Nephron progenitor cell (in vitro differentiated cells): ENCODE measurements around the gene MMP14.

Experiments
- DNase-seq: peaks from one replicate; pipeline ENCODE4 v3.0.0; 2021
- H3K27ac Mint-ChIP-seq: 2 replicates; pipeline ENCODE4 v1.8.0; 2021; ENCODE audit warnings: mild to moderate bottlenecking, moderate library complexity, mixed read lengths
- H3K27me3 Mint-ChIP-seq: 2 replicates; pipeline ENCODE4 v1.8.0; 2021; ENCODE audit warnings: mild to moderate bottlenecking, low read depth, mixed read lengths; ENCODE audit not compliant: poor library complexity
- H3K36me3 Mint-ChIP-seq: 2 replicates; pipeline ENCODE4 v1.8.0; 2021; ENCODE audit warnings: low read depth, mixed read lengths
- H3K4me1 Mint-ChIP-seq: 2 replicates; pipeline ENCODE4 v1.8.0; 2021; ENCODE audit warnings: mixed read lengths
- H3K4me3 Mint-ChIP-seq: 2 replicates; pipeline ENCODE4 v1.8.0; 2021; ENCODE audit warnings: mild to moderate bottlenecking, moderate library complexity, mixed read lengths
- H3K9me3 Mint-ChIP-seq: 2 replicates; pipeline ENCODE4 v1.8.0; 2021; ENCODE audit warnings: mild to moderate bottlenecking, moderate library complexity, mixed read lengths
- CTCF ChIP-seq: fragments of 200-600 bp; sonication (generic); IDR thresholded peaks from 2 replicates; pipeline ENCODE4 v1.5.0; 2021; ENCODE audit warnings: antibody characterized with exemption

MMP14 gene

GRCh38 chr14:22841769-22842168, 5.4 kb downstream of the MMP14 start:
- Mint-ChIP-seq H3K36me3 (peaks cover 59% of the 10 kb centered on the region), H3K9me3 (no peaks in the 10 kb centered on the region), H3K27ac (peak overlapping the region; percentile 34), H3K4me1 (peaks cover 43% of the 10 kb centered on the region), H3K27me3 (peaks cover 4% of the 10 kb centered on the region), H3K4me3 (no peak overlapping the region)
- DNase-seq: no peak
- TF ChIP-seq CTCF: no peak

- no peak overlapping the region for H3K4me3 Mint-ChIP-seq
- DNase-seq: no peak
- peaks cover 59% of the 10 kb centered on the region for H3K36me3 Mint-ChIP-seq
- H3K9me3 Mint-ChIP-seq: no peaks in the 10 kb centered on the region
- peaks cover 4% of the 10 kb centered on the region for H3K27me3 Mint-ChIP-seq
- H3K4me1 Mint-ChIP-seq: peaks cover 46% of the 10 kb centered on the region
- no peak overlapping the region for H3K27ac Mint-ChIP-seq
- TF ChIP-seq CTCF: no peak
Measured at GRCh38 chr14:22842211-22843122, 6.1 kb downstream of the MMP14 start.

- no peaks in the 10 kb centered on the region for H3K27me3 Mint-ChIP-seq
- no peak for DNase-seq
- H3K27ac Mint-ChIP-seq: peak overlapping the region; percentile 75
- H3K4me1 Mint-ChIP-seq: peaks cover 48% of the 10 kb centered on the region
- H3K9me3 Mint-ChIP-seq: no peaks in the 10 kb centered on the region
- no peak for TF ChIP-seq CTCF
- H3K36me3 Mint-ChIP-seq: peaks cover 59% of the 10 kb centered on the region
- no peak overlapping the region for H3K4me3 Mint-ChIP-seq
Measured at GRCh38 chr14:22843123-22843925, 6.9 kb downstream of the MMP14 start.

- TF ChIP-seq CTCF: no peak
Measured at GRCh38 chr14:22844221-22845102, 8.1 kb downstream of the MMP14 start.

GRCh38 chr14:22845103-22845394, 8.7 kb downstream of the MMP14 start:
- H3K27ac Mint-ChIP-seq: peak overlapping the region; percentile 69
- H3K4me3 Mint-ChIP-seq: no peak overlapping the region
- peaks cover 59% of the 10 kb centered on the region for H3K36me3 Mint-ChIP-seq
- no peaks in the 10 kb centered on the region for H3K9me3 Mint-ChIP-seq
- DNase-seq: no peak
- H3K4me1 Mint-ChIP-seq: peaks cover 49% of the 10 kb centered on the region
- no peak for TF ChIP-seq CTCF
- H3K27me3 Mint-ChIP-seq: no peaks in the 10 kb centered on the region

More at GRCh38 chr14:22844221-22845102, 8.1 kb downstream of the MMP14 start:
- Mint-ChIP-seq H3K4me1 (peaks cover 48% of the 10 kb centered on the region), H3K4me3 (no peak overlapping the region), H3K9me3 (no peaks in the 10 kb centered on the region), H3K27ac (peak overlapping the region; percentile 69), H3K27me3 (no peaks in the 10 kb centered on the region), H3K36me3 (peaks cover 59% of the 10 kb centered on the region)
- no peak for DNase-seq
